Heart right ventricle (tissue), 16 donors: Measurements from ENCODE around the gene ZMYND8. TPM values are rescaled to one million over a fixed set of nuclear protein-coding genes. Genes with fewer than 3 reads are reported as not detected.
"Not testable (repeated sequence)": the region's sequence is repeated elsewhere in the genome, so short reads cannot be mapped to it uniquely, and the experiment has no call there.

Experiments used
- ATAC-seq, 8 donors: fragments of 200-7000 bp; cut with Tn5 transposase; one replicate each; pipeline ENCODE4 v1.9.1; 2020; ENCODE audit warnings: mild to moderate bottlenecking in 8 of 8, moderate library complexity in 8 of 8, moderate number of reproducible peaks in 1 of 8
- DNase-seq, 2 donors: peaks; one replicate each; pipeline ENCODE4 v3.0.0-alpha.2; 2020
- H3K27ac ChIP-seq, 10 donors: fragments of 200-600 bp; sonication (generic) in 2 of 10; one replicate each; pipeline versions ENCODE4 v1.5.0 to v1.8.0; 2020 to 2022; ENCODE audit warnings: mild to moderate bottlenecking in 3 of 10
- H3K27me3 ChIP-seq, 7 donors: fragments of 200-600 bp; one replicate each; pipeline ENCODE4 v1.8.0; 2021 to 2022; ENCODE audit warnings: mild to moderate bottlenecking in 2 of 7
- H3K36me3 ChIP-seq, 9 donors: fragments of 200-600 bp; sonication (generic) in 1 of 9; one replicate each; pipeline versions ENCODE4 v1.5.0 to v1.8.0; 2020 to 2022; ENCODE audit warnings: mild to moderate bottlenecking in 2 of 9
- H3K4me1 ChIP-seq, 9 donors: fragments of 200-600 bp; sonication (generic) in 1 of 9; one replicate each; pipeline versions ENCODE4 v1.5.0 to v1.8.0; 2020 to 2022; ENCODE audit warnings: mild to moderate bottlenecking in 4 of 9
- H3K4me3 ChIP-seq, 10 donors: fragments of 200-600 bp; sonication (generic) in 2 of 10; one replicate each; pipeline versions ENCODE4 v1.5.0 to v1.8.0; 2020 to 2022; ENCODE audit warnings: mild to moderate bottlenecking in 7 of 10, moderate library complexity in 2 of 10
- H3K9me3 ChIP-seq, 11 donors: fragments of 200-600 bp in 10 of 11; sonication (generic) in 2 of 11; one replicate each; pipeline versions ENCODE4 v1.5.0 to v1.8.0; 2013 to 2022; ENCODE audit warnings: mild to moderate bottlenecking in 2 of 11, control low read depth in 1 of 11, moderate library complexity in 1 of 11
- WGBS, 2 donors: extraction: QIAGEN DNeasy Blood & Tissue Kit; methylation state at CpG; one replicate each; pipeline ENCODE4 v1.1.7; 2013; ENCODE audit warnings: inconsistent platforms in 1 of 2; 5-methylcytosine and 5-hydroxymethylcytosine counted together
- intact Hi-C, 10 donors: fragments of 100-400 bp; cut with DNase I; formaldehyde crosslinking; loops; one replicate each; pipeline versions ENCODE4 v1.11.1 to v1.14.2; 2022
- polyA plus RNA-seq, 2 donors: library from polyadenylated mRNA; stranded (reverse); fragments of 200-250 nt; gene quantifications; one replicate each; pipeline ENCODE4 v1.2.3, GENCODE V29; 2013
- total RNA-seq, 10 donors: library from RNA; stranded (reverse); fragmentation: NEBNext Ultra II Directional in 3 of 10; extraction: Animal tissue kit (Norgen Biotek cat#: 25700) in 3 of 10; gene quantifications; one replicate each; pipeline versions ENCODE4 v1.2.1 to v1.2.4, GENCODE V29; 2021 to 2023
- TF ChIP-seq, protein P1 (sequence below), 9 donors: fragments of 200-600 bp; sonication (generic) in 2 of 9; IDR thresholded peaks; one replicate each; pipeline versions ENCODE4 v1.5.0 to v1.8.0; 2021 to 2022; ENCODE audit warnings: antibody characterized with exemption in 9 of 9, mild to moderate bottlenecking in 5 of 9, moderate library complexity in 1 of 9
- donor health status: Arrhythmogenic right ventricular cardiomyopathy.
- donor health status: ischemic (EF 13 %, LVEDD 7.1; RV severe dilation, severe dysfunction).
- donor health status: healthy with polysubstance abuse.
- donor health status: DM: no; HTN: yes; CAD: no.
- donor health status: DM: no; HTN: no; CAD: no.
- donor health status: ischemic (EF 25% LVEDD 6.9; RV normal size, moderate dysfunction).
- donor health status: ischemic (EF 25% LVEDD 5.7; RV mildly dilated, moderate dysfunction).
- donor health status: healthy.
- donor health status: DM: yes; HTN: yes; CAD: no.
- donor health status: Ischemic cardiomyopathy.
- donor health status: ischemic (EF 35%, LVEDD 5.7; RV mildly dilated, moderate dysfunction).
- donor health status: nonischemic (EF 11% LVEDD 7.7; RV severe dilation, severe dysfunction).
- donor health status: DM: yes; HTN: yes; CAD: no.
- donor health status: PGD.
- donor health status: ischemic (EF 29% LVEDD 5.4; RV normal size, mild dysfunction).
- donor health status: nonischemic (EF 23%, LVEDD 6.1; RV moderate dilation, normal function).

ZMYND8 gene
- total and polyA plus RNA-seq, 12 donors, result 6.4 to 39.0 (median 28.0) TPM

DNA sequence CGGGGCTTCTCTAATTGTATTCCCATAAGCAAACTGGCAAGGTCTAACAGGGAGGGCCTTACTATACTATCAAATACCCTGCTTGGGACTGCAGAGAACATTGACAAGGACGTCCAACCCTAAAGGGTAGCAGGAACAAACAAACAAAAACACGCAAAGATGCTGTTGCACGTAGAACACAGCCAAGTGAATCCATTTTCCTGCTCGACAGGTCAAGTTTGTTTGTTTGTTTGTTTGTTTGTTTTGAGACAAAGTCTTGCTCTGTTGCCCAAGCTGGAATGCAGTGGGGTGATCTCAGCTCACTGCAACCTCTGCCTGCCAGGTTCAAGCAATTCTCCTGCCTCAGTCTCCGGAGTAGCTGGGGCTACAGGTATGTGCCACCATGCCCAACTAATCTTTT lies 91.3 kb downstream of the ZMYND8 start:
- 77 to 81% methylated on average over 6 of the region's 6 CpGs for WGBS, 2 donors
- intact Hi-C loops, result loop anchor here in 1 of 10 donors (5.0 kb wide), 1 partner anchor 63 kb away; no protein-coding TSS in a partner anchor

DNA sequence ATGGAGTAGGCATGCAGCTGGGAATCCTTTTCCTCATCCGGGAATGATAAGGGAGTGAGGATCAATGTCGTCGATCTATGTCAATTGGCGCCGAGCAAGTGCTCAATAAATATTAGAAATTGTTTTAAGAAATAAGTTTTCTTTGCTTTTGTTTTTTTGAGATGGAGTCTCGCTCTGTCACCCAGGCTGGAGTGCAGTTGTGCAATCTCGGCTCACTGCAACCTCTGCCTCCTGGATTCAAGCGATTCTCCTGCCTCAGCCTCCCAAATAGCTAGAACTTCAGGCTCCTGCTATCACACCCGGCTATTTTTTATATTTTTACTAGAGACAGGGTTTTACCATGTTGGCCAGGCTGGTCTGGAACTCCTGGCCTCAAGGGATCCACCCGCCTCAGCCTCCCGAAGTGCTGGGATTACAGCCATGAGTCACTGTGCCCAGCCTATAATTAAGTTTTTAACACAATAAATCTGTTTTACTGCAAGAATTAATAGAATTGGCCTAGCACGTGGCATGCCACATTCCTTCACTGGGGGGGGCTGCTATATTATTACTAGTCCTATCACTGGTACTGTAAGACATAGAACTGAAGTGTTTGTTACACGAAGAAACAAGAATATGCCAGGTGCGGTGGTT lies 92.2 kb downstream of the ZMYND8 start:
- intact Hi-C loops, result loop anchor here in 2 of 10 donors (5.0 kb wide), 2 partner anchors 52 to 57 kb away; no protein-coding TSS in a partner anchor
- not testable (repeated sequence) for H3K4me3 ChIP-seq, H3K9me3 ChIP-seq, H3K27me3 ChIP-seq, DNase-seq, ATAC-seq
- Histone ChIP-seq H3K27ac (peak overlapping the region in 4 of 10 donors; percentile 64 to 75 (median 67)), H3K36me3 (peaks cover 0 to 82% (median 20%) of the 10 kb centered on the region in 9 donors), H3K4me1 (peaks cover 3 to 32% (median 13%) of the 10 kb centered on the region in 9 donors)
- 84 to 91% methylated on average over 14 of the region's 14 CpGs for WGBS, 2 donors

More for the DNA sequence above, 91.3 kb downstream of the ZMYND8 start:
- Histone ChIP-seq H3K4me1 (peaks cover 0 to 28% (median 11%) of the 10 kb centered on the region in 9 donors), H3K36me3 (peaks cover 0 to 84% (median 20%) of the 10 kb centered on the region in 9 donors), H3K27me3 (no peaks in the 10 kb centered on the region), H3K27ac (no peak overlapping the region), H3K4me3 (no peak overlapping the region), H3K9me3 (no peaks in the 10 kb centered on the region)
- DNase-seq (no peak), ATAC-seq (no peak)
- TF ChIP-seq, protein P1, sequence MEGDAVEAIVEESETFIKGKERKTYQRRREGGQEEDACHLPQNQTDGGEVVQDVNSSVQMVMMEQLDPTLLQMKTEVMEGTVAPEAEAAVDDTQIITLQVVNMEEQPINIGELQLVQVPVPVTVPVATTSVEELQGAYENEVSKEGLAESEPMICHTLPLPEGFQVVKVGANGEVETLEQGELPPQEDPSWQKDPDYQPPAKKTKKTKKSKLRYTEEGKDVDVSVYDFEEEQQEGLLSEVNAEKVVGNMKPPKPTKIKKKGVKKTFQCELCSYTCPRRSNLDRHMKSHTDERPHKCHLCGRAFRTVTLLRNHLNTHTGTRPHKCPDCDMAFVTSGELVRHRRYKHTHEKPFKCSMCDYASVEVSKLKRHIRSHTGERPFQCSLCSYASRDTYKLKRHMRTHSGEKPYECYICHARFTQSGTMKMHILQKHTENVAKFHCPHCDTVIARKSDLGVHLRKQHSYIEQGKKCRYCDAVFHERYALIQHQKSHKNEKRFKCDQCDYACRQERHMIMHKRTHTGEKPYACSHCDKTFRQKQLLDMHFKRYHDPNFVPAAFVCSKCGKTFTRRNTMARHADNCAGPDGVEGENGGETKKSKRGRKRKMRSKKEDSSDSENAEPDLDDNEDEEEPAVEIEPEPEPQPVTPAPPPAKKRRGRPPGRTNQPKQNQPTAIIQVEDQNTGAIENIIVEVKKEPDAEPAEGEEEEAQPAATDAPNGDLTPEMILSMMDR (IDR thresholded peaks at IDR 0.05), result no peak

DNA sequence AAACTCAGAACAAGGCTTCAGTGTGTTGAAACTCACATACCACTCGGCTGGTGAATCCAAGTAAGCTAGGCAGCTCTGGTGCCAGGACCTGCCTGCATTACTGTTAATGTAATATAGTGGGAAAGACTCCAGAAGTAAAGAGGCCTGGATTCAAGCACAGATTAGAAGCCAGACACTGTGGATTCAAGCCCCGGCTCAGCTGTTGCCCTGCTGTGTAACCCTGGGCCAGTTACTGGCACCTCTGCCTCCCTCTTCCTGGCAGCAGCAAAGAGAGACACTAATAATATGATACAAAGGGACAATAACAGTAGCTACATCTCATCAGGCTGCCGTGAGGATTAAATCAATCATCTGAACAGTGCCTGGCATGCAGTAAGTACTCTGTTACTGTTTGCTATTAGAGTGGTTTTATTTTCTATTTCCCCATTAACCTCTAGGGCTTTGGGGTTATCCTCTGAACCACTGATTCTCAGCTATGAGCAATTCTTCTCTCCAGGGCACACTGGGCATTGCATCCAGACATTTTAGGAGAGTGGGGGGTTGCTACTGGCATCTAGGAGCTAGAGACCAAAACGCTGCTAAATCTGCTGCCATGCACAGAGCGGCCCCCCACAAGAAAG lies 92.9 kb downstream of the ZMYND8 start:
- no peak overlapping the region for H3K4me3 ChIP-seq
- no peaks in the 10 kb centered on the region for H3K9me3 ChIP-seq
- TF ChIP-seq, protein P1 (IDR thresholded peaks at IDR 0.05), result no peak
- H3K27me3 ChIP-seq, result no peaks in the 10 kb centered on the region
- H3K27ac ChIP-seq, result peak overlapping the region in 7 of 10 donors; percentile 15 to 75 (median 64)
- H3K36me3 ChIP-seq, result peaks cover 0 to 79% (median 20%) of the 10 kb centered on the region in 9 donors
- peaks cover 8 to 39% (median 20%) of the 10 kb centered on the region in 9 donors for H3K4me1 ChIP-seq
- 56 to 64% methylated on average over 5 of the region's 5 CpGs for WGBS, 2 donors
- DNase-seq, result peak in 1 of 2 donors; percentile 30
- intact Hi-C loops, result loop anchor here in 2 of 10 donors (5.0 kb wide), 2 partner anchors 51 to 56 kb away; no protein-coding TSS in a partner anchor
- ATAC-seq, result peak in 2 of 8 donors; percentile 65 to 75

DNA sequence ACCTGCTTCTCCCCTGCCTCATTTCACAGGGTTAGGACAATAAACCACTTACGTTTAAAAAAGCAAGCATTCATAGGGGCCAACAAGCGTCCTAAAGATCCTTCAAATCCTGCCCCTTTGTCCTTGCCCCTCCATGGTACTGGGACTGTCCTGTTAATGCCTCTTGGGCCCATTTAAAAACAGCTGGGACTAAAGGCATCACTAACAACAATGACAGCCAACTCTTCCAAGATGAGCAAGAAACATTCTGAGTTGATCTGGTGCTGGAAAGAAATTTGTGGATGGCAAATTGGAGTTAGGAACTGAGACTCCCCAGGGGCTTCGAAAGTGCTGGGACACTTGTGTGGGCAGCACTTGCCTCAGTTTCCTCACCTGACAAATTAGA lies 93.4 kb downstream of the ZMYND8 start:
- TF ChIP-seq, protein P1 (IDR thresholded peaks at IDR 0.05), result no peak
- no peak for ATAC-seq
- Histone ChIP-seq H3K27ac (peak overlapping the region in 8 of 10 donors; percentile 15 to 75 (median 60)), H3K9me3 (no peaks in the 10 kb centered on the region), H3K36me3 (peaks cover 0 to 75% (median 20%) of the 10 kb centered on the region in 9 donors), H3K4me3 (no peak overlapping the region), H3K4me1 (peaks cover 8 to 44% (median 25%) of the 10 kb centered on the region in 9 donors), H3K27me3 (no peaks in the 10 kb centered on the region)
- intact Hi-C loops, result loop anchor here in 2 of 10 donors (5.0 kb wide), 2 partner anchors 51 to 56 kb away; no protein-coding TSS in a partner anchor
- WGBS, 2 donors, result 91 to 93% methylated on average over 3 of the region's 3 CpGs
- DNase-seq, result no peak
